BLaER1 (cell line): ENCODE data around the gene MED13L.
"Not testable (repeated sequence)": the region's sequence is repeated elsewhere in the genome, so short reads cannot be mapped to it uniquely, and the experiment has no call there.

Experiments used
- H3K27ac ChIP-seq: shearing (Covaris generic); formaldehyde crosslinking; 2 replicates; pipeline ENCODE4 v1.8.1; 2022
- H3K27me3 ChIP-seq: shearing (Covaris generic); formaldehyde crosslinking; 2 replicates; pipeline ENCODE4 v1.8.1; 2022
- H3K36me3 ChIP-seq: shearing (Covaris generic); formaldehyde crosslinking; 2 replicates; pipeline ENCODE4 v1.8.1; 2022
- H3K4me1 ChIP-seq: shearing (Covaris generic); formaldehyde crosslinking; 2 replicates; pipeline ENCODE4 v1.8.1; 2022
- H3K4me2 ChIP-seq: shearing (Covaris generic); formaldehyde crosslinking; 2 replicates; pipeline ENCODE4 v1.8.1; 2022
- H3K4me3 ChIP-seq: shearing (Covaris generic); formaldehyde crosslinking; 2 replicates; pipeline ENCODE4 v1.8.1; 2022
- H3K9ac ChIP-seq: shearing (Covaris generic); formaldehyde crosslinking; 2 replicates; pipeline ENCODE4 v1.8.1; 2022
- H3K9me3 ChIP-seq: shearing (Covaris generic); formaldehyde crosslinking; 2 replicates; pipeline ENCODE4 v1.8.1; 2022
- H4K20me1 ChIP-seq: shearing (Covaris generic); formaldehyde crosslinking; 2 replicates; pipeline ENCODE4 v1.8.1; 2022
- Cebpa-rat ChIP-seq: shearing (Covaris generic); IDR thresholded peaks from 2 replicates; pipeline ENCODE4 v1.8.1; 2022

The MED13L gene

GRCh38 chr12:116241157-116241759, 36.2 kb downstream of the MED13L start:
- Histone ChIP-seq H3K36me3 (peaks cover 19% of the 10 kb centered on the region), H3K27ac (no peak overlapping the region), H3K4me2 (no peak overlapping the region), H3K9ac (no peak overlapping the region), H3K4me3 (no peak overlapping the region), H4K20me1 (peaks cover 100% of the 10 kb centered on the region), H3K4me1 (peaks cover 49% of the 10 kb centered on the region), H3K9me3 (peaks cover 8% of the 10 kb centered on the region; the same call in 1 of the 2 replicates), H3K27me3 (no peaks in the 10 kb centered on the region)
- no peak for TF ChIP-seq Cebpa-rat

DNA sequence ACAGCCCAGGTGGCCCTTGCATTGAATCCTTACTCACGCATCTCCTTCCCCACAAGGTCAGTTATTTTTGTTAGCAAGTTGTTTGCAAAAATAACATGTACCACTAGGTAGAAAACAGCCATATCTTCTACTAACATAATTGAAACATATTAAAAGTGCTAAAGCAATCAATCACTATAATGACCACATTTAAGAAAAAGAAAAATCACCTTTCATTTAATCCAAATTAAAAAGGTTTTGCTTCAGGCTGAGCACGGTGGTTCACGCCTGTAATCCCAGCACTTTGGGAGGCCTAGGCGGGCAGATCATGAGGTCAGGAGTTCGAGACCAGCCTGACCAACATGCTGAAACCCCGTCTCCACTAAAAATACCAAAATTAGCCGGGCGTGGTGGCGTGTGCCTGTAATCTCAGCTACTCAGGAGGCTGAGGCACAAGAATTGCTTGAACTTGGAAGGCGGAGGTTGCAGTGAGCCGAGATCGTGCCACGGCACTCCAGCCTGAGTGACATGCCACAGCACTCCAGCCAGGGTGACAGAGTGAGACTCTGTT, 38.8 kb downstream of the MED13L start:
- H4K20me1 ChIP-seq, result peaks cover 98% of the 10 kb centered on the region
- peaks cover 40% of the 10 kb centered on the region for H3K4me1 ChIP-seq
- not testable (repeated sequence) for H3K9ac ChIP-seq, H3K27ac ChIP-seq, H3K4me2 ChIP-seq, H3K9me3 ChIP-seq, H3K4me3 ChIP-seq, H3K27me3 ChIP-seq
- peaks cover 28% of the 10 kb centered on the region for H3K36me3 ChIP-seq

DNA sequence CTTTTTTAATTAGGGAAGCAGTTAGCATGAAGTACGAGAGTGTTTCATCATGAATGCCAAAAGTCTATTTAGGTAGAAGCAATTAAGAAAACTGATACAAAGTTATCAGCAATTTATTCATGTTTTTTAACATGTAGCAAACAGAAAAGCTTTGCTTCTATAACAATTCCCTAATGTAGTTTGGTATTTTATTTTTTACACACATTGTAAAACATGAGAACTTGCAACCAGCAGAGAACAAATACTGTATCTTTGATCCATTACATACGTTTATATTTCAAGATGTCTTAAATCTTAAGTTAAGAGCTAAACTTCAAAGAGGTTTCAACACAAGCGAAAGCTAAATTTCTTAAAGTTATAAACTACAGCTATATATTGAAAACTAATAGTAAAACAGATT, 39.3 kb downstream of the MED13L start:
- H4K20me1 ChIP-seq, result peaks cover 98% of the 10 kb centered on the region
- H3K4me3 ChIP-seq, result no peak overlapping the region
- H3K27me3 ChIP-seq, result no peaks in the 10 kb centered on the region
- peaks cover 32% of the 10 kb centered on the region for H3K36me3 ChIP-seq
- no peak for TF ChIP-seq Cebpa-rat
- peaks cover 35% of the 10 kb centered on the region for H3K4me1 ChIP-seq
- H3K4me2 ChIP-seq, result no peak overlapping the region
- peaks cover 8% of the 10 kb centered on the region; the same call in 1 of the 2 replicates for H3K9me3 ChIP-seq
- H3K9ac ChIP-seq, result no peak overlapping the region
- no peak overlapping the region for H3K27ac ChIP-seq

- Histone ChIP-seq H3K27ac (no peak overlapping the region; the same call in 1 of the 2 replicates), H4K20me1 (peaks cover 98% of the 10 kb centered on the region)
Observed at GRCh38 chr12:116236976-116237375, 40.5 kb downstream of the MED13L start.

DNA sequence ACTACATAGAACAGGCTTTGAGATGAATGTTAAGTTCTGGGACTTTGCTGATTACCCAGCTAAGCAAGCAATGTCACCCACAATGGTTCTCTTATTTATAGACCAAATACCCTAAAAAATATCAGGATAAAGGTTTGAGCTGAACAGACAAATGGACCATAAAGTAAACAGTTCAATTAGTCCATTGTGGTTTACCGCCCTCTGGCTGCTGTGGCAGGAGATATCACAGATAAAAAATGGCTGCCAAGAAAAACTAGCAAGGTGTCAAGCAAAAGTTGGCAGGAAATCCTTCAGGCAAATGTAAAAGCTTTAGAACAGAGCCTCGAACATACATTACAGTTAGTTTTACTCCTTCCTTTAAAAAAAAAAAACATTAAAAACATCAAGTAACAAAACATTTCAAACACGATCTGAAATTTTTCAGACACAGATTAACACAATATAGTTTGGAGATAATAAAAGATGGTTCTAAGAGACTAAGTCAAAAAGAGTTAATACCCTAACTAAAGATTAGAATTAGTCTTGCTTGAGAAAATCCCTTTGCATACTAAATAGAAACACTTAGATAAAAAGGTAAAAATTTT, 41.3 kb downstream of the MED13L start:
- peak overlapping the region; percentile 5; the same call in 1 of the 2 replicates for H3K27ac ChIP-seq
- no peak overlapping the region for H3K4me3 ChIP-seq
- no peaks in the 10 kb centered on the region for H3K27me3 ChIP-seq
- TF ChIP-seq Cebpa-rat, result no peak
- peaks cover 8% of the 10 kb centered on the region; the same call in 1 of the 2 replicates for H3K9me3 ChIP-seq
- H3K9ac ChIP-seq, result no peak overlapping the region
- H3K4me1 ChIP-seq, result peaks cover 30% of the 10 kb centered on the region
- H3K36me3 ChIP-seq, result peaks cover 40% of the 10 kb centered on the region
- peaks cover 98% of the 10 kb centered on the region for H4K20me1 ChIP-seq
- H3K4me2 ChIP-seq, result peak overlapping the region; percentile 31; the same call in 1 of the 2 replicates

More at GRCh38 chr12:116236976-116237375, 40.5 kb downstream of the MED13L start:
- Histone ChIP-seq H3K27me3 (no peaks in the 10 kb centered on the region), H3K36me3 (peaks cover 33% of the 10 kb centered on the region), H3K9me3 (peaks cover 8% of the 10 kb centered on the region; the same call in 1 of the 2 replicates), H3K4me2 (peak overlapping the region; percentile 31; the same call in 1 of the 2 replicates), H3K4me1 (peaks cover 30% of the 10 kb centered on the region), H3K4me3 (no peak overlapping the region), H3K9ac (no peak overlapping the region)
- no peak for TF ChIP-seq Cebpa-rat

DNA sequence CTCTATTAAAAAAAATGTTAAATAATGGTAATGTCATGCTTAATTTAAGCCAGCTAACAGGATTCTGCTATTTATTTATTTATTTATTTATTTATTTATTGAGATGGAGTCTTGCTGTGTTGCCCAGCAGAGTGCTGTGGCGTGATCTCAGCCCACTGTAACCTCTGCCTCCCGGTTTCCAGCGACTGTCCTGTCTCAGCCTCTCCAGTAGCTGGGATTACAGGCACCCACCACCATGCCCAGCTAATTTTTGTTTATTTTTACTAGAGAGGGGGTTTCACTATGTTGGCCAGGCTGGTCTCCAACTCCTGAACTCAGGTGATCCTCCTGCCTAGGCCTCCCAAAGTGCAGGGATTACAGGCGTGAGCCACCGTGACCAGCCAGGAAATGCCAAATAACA, 43.3 kb downstream of the MED13L start:
- not testable (repeated sequence) for H3K27me3 ChIP-seq, H3K9ac ChIP-seq, H3K4me3 ChIP-seq, H3K27ac ChIP-seq, H3K9me3 ChIP-seq, H3K4me2 ChIP-seq
- Histone ChIP-seq H4K20me1 (peaks cover 90% of the 10 kb centered on the region), H3K4me1 (peaks cover 30% of the 10 kb centered on the region), H3K36me3 (peaks cover 37% of the 10 kb centered on the region)

- peaks cover 89% of the 10 kb centered on the region for H4K20me1 ChIP-seq
- no peak for TF ChIP-seq Cebpa-rat
- H3K9me3 ChIP-seq, result peaks cover 3% of the 10 kb centered on the region; the same call in 1 of the 2 replicates
- no peak overlapping the region for H3K4me3 ChIP-seq
- no peak overlapping the region for H3K9ac ChIP-seq
- no peaks in the 10 kb centered on the region for H3K27me3 ChIP-seq
- peaks cover 39% of the 10 kb centered on the region for H3K36me3 ChIP-seq
- no peak overlapping the region for H3K4me2 ChIP-seq
- H3K27ac ChIP-seq, result no peak overlapping the region
- H3K4me1 ChIP-seq, result peaks cover 26% of the 10 kb centered on the region
Observed at GRCh38 chr12:116233669-116234068, 43.8 kb downstream of the MED13L start.

DNA sequence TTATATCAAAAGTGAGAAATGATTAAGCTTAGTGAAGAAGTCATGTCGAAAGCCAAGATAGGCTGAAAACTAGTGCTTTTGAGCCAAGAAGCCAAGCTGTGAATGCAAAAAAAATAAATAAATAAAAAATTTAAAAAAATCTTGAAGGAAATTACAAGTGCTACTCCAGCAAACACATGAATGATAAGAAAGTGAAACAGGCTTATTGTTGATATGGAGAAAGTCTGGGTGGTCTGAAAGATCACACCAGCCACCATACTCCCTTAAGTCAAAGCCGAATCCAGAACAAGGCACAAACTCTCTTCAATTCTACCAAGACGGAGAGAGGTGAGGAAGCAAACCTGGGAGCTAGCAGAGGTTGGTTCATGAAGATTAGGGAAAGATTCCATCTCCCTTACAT, 49.7 kb downstream of the MED13L start:
- no peak overlapping the region for H3K9ac ChIP-seq
- H3K27ac ChIP-seq, result no peak overlapping the region
- peaks cover 71% of the 10 kb centered on the region for H3K36me3 ChIP-seq
- H4K20me1 ChIP-seq, result peaks cover 90% of the 10 kb centered on the region
- no peaks in the 10 kb centered on the region for H3K4me1 ChIP-seq
- no peak for TF ChIP-seq Cebpa-rat
- H3K4me3 ChIP-seq, result no peak overlapping the region
- peaks cover 3% of the 10 kb centered on the region; the same call in 1 of the 2 replicates for H3K9me3 ChIP-seq
- no peaks in the 10 kb centered on the region for H3K27me3 ChIP-seq
- no peak overlapping the region for H3K4me2 ChIP-seq

DNA sequence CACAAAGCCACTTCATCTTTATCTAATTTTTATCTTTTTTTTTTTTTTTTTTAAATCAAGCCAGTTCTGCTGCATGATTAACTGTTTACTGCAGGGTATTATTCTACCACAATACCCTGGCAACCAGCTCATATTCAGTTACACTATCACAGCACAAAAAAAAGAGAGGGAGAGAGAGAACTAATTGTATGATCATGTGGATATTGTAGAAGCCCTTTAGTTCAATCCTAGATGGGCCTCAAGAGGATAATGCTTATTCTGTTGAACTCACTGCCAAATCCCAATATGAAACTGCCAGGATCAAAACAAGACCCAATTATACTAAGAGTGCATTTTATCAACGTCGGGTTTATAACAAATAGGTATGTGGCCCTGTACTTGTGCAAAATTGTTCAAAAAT, 51.5 kb downstream of the MED13L start:
- no peak overlapping the region for H3K27ac ChIP-seq
- no peaks in the 10 kb centered on the region for H3K4me1 ChIP-seq
- peaks cover 67% of the 10 kb centered on the region for H3K36me3 ChIP-seq
- no peak overlapping the region for H3K4me2 ChIP-seq
- no peaks in the 10 kb centered on the region for H3K27me3 ChIP-seq
- H3K4me3 ChIP-seq, result no peak overlapping the region
- H4K20me1 ChIP-seq, result peaks cover 90% of the 10 kb centered on the region
- TF ChIP-seq Cebpa-rat, result no peak
- H3K9ac ChIP-seq, result no peak overlapping the region
- H3K9me3 ChIP-seq, result peaks cover 3% of the 10 kb centered on the region; the same call in 1 of the 2 replicates

- H3K4me2 ChIP-seq, result no peak overlapping the region
- no peaks in the 10 kb centered on the region for H3K4me1 ChIP-seq
- H3K36me3 ChIP-seq, result peaks cover 57% of the 10 kb centered on the region
- peaks cover 99% of the 10 kb centered on the region for H4K20me1 ChIP-seq
- H3K9me3 ChIP-seq, result no peaks in the 10 kb centered on the region
- no peak for TF ChIP-seq Cebpa-rat
- no peaks in the 10 kb centered on the region for H3K27me3 ChIP-seq
- H3K4me3 ChIP-seq, result no peak overlapping the region
- H3K9ac ChIP-seq, result no peak overlapping the region
- H3K27ac ChIP-seq, result no peak overlapping the region
Observed at GRCh38 chr12:116222358-116222757, 55.1 kb downstream of the MED13L start.
